GM18951 (cell line): Measurements from ENCODE around the gene SMIM22.

ENCODE experiments used
- POLR2A ChIP-seq: IDR thresholded peaks from 4 replicates; pipeline ENCODE4 v1.6.1; 2011; ENCODE audit warnings: mild to moderate bottlenecking; ENCODE audit not compliant: insufficient read length, insufficient read depth; ENCODE audit errors: extremely low read depth
- in situ Hi-C: fragments of 300-500 bp; cut with MboI; formaldehyde crosslinking; loops from one replicate; pipeline ENCODE4 v1.12.0; 2022; ENCODE audit warnings: low sequenced_read_pairs, mixed read lengths, inconsistent platforms; ENCODE audit not compliant: unreplicated experiment

SMIM22 gene

GRCh38 chr16:4795181-4795827 lies at the start of gene SMIM22:
TSS of gene SMIM22 (plus strand) at chr16:4795369. CDS start at chr16:4795735, 366 bp downstream.
- TF ChIP-seq POLR2A = no peak
- in situ Hi-C loops = no loop called here

GRCh38 chr16:4746215-4746614 lies 49.0 kb upstream of the SMIM22 start:
- TF ChIP-seq POLR2A = no peak

GRCh38 chr16:4746991-4747574 lies 48.1 kb upstream of the SMIM22 start:
- TF ChIP-seq POLR2A = no peak
- in situ Hi-C loops = no loop called here

More at GRCh38 chr16:4746215-4746614, 49.0 kb upstream of the SMIM22 start:
- in situ Hi-C loops = no loop called here

- TF ChIP-seq POLR2A = no peak
- in situ Hi-C loops = no loop called here
Observed at GRCh38 chr16:4747906-4748681, 47.1 kb upstream of the SMIM22 start.

GRCh38 chr16:4748682-4749411 lies 46.3 kb upstream of the SMIM22 start:
- TF ChIP-seq POLR2A = no peak
- in situ Hi-C loops = no loop called here

- in situ Hi-C loops = no loop called here
- no peak for TF ChIP-seq POLR2A
Observed at GRCh38 chr16:4749700-4750257, 45.4 kb upstream of the SMIM22 start.

- no peak for TF ChIP-seq POLR2A
- in situ Hi-C loops = no loop called here
Observed at GRCh38 chr16:4750896-4751295, 44.3 kb upstream of the SMIM22 start.

GRCh38 chr16:4752351-4753100 lies 42.6 kb upstream of the SMIM22 start:
- TF ChIP-seq POLR2A = no peak

GRCh38 chr16:4753227-4753626 lies 41.9 kb upstream of the SMIM22 start:
- in situ Hi-C loops = no loop called here
- TF ChIP-seq POLR2A = no peak

More at GRCh38 chr16:4752351-4753100, 42.6 kb upstream of the SMIM22 start:
- in situ Hi-C loops = no loop called here

- in situ Hi-C loops = no loop called here
- no peak for TF ChIP-seq POLR2A
Observed at GRCh38 chr16:4754865-4755264, 40.3 kb upstream of the SMIM22 start.

GRCh38 chr16:4755687-4756086 lies 39.5 kb upstream of the SMIM22 start:
- in situ Hi-C loops = no loop called here
- no peak for TF ChIP-seq POLR2A

- TF ChIP-seq POLR2A = no peak
- in situ Hi-C loops = no loop called here
Observed at GRCh38 chr16:4760221-4760910, 34.8 kb upstream of the SMIM22 start.

GRCh38 chr16:4762205-4762604 lies 33.0 kb upstream of the SMIM22 start:
- in situ Hi-C loops = no loop called here
- TF ChIP-seq POLR2A = no peak
